ENCODE data around the gene RARA.
"Not testable (repeated sequence)": the region's sequence is repeated elsewhere in the genome, so short reads cannot be mapped to it uniquely, and the experiment has no call there.

Gene RARA

GRCh38 chr17:40374821-40375498 is 66.0 kb downstream of the RARA start:
- no peak overlapping the region for H3K4me3 ChIP-seq (ENCODE audit: low read depth, low read length)
- DNase-seq (ENCODE audit: low read depth), result no peak
- TF ChIP-seq CTCF (IDR thresholded peaks at IDR 0.05; ENCODE audit: low read depth, low read length, missing control alignments), result no peak

- not testable (repeated sequence) for H3K4me3 ChIP-seq (ENCODE audit: low read depth, low read length); DNase-seq (ENCODE audit: low read depth)
These were observed 66.8 kb downstream of the RARA start for GRCh38 chr17:40375786-40376185.

GRCh38 chr17:40376541-40376940 is 67.6 kb downstream of the RARA start:
- not testable (repeated sequence) for DNase-seq (ENCODE audit: low read depth); H3K4me3 ChIP-seq (ENCODE audit: low read depth, low read length)

GRCh38 chr17:40377832-40378231 is 68.9 kb downstream of the RARA start:
- TF ChIP-seq CTCF (IDR thresholded peaks at IDR 0.05; ENCODE audit: low read depth, low read length, missing control alignments), result no peak
- no peak for DNase-seq (ENCODE audit: low read depth)
- no peak overlapping the region for H3K4me3 ChIP-seq (ENCODE audit: low read depth, low read length)

GRCh38 chr17:40378966-40379365 is 70.0 kb downstream of the RARA start:
- no peak for TF ChIP-seq CTCF (IDR thresholded peaks at IDR 0.05; ENCODE audit: low read depth, low read length, missing control alignments)
- no peak overlapping the region for H3K4me3 ChIP-seq (ENCODE audit: low read depth, low read length)
- no peak for DNase-seq (ENCODE audit: low read depth)

GRCh38 chr17:40382251-40382650 is 73.3 kb downstream of the RARA start:
- TF ChIP-seq CTCF (IDR thresholded peaks at IDR 0.05; ENCODE audit: low read depth, low read length, missing control alignments), result no peak
- no peak for DNase-seq (ENCODE audit: low read depth)
- H3K4me3 ChIP-seq (ENCODE audit: low read depth, low read length), result no peak overlapping the region

GRCh38 chr17:40386555-40386954 is 77.6 kb downstream of the RARA start:
- not testable (repeated sequence) for H3K4me3 ChIP-seq (ENCODE audit: low read depth, low read length); DNase-seq (ENCODE audit: low read depth)

- no peak for DNase-seq (ENCODE audit: low read depth)
- no peak for TF ChIP-seq CTCF (IDR thresholded peaks at IDR 0.05; ENCODE audit: low read depth, low read length, missing control alignments)
- H3K4me3 ChIP-seq (ENCODE audit: low read depth, low read length), result no peak overlapping the region
These were observed 90.2 kb downstream of the RARA start for GRCh38 chr17:40399185-40399584.

GRCh38 chr17:40402668-40403067 is 93.7 kb downstream of the RARA start:
- no peak for TF ChIP-seq CTCF (IDR thresholded peaks at IDR 0.05; ENCODE audit: low read depth, low read length, missing control alignments)
- no peak overlapping the region for H3K4me3 ChIP-seq (ENCODE audit: low read depth, low read length)
- no peak for DNase-seq (ENCODE audit: low read depth)
